Measurements from ENCODE around the gene GOLT1B. TPM values are rescaled to one million over a fixed set of nuclear protein-coding genes. Genes with fewer than 3 reads are reported as not detected.
"Not testable (repeated sequence)": the region's sequence is repeated elsewhere in the genome, so short reads cannot be mapped to it uniquely, and the experiment has no call there.

GOLT1B gene
- total and polyA plus RNA-seq, 12 donors: 12.0 to 25.4 (median 18.8) TPM

- no peak for TF ChIP-seq CTCF (IDR thresholded peaks at IDR 0.05)
- no peak for ATAC-seq
- Histone ChIP-seq H3K27ac (no peak overlapping the region), H3K4me3 (no peak overlapping the region), H3K27me3 (no peaks in the 10 kb centered on the region), H3K9me3 (no peaks in the 10 kb centered on the region), H3K36me3 (peaks cover 3 to 100% (median 44%) of the 10 kb centered on the region in 9 donors), H3K4me1 (no peaks in the 10 kb centered on the region)
- WGBS, 2 donors: 93% methylated on average over 2 of the region's 2 CpGs
- intact Hi-C loops (cut with DNase I): no loop called here
- DNase-seq: no peak
Observed at GRCh38 chr12:21459474-21459873, 42.1 kb upstream of the GOLT1B start.

GRCh38 chr12:21467334-21467733, 34.3 kb upstream of the GOLT1B start:
- WGBS, 2 donors: 90 to 97% methylated on average over 2 of the region's 2 CpGs
- not testable (repeated sequence) for ATAC-seq
- peaks cover 0 to 86% (median 38%) of the 10 kb centered on the region in 9 donors for H3K36me3 ChIP-seq

DNA sequence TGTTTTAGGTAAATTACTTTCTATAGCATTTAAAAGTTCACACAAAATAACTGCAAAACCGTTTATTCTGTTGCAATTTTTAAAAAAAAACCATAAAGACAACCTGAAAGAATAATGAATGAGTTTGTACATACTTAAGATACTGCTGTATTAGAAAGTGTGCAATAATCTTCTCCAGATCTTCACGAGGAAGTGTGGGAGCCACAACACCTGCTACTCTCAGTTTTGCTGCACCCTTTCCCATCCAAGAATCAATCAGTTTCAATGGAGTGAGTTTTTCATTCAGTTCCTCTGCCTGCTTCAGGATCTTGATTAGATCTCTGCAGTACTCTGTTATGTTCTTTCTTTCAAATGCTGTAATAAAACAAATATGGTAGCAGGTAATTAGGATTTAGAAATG, 30.3 kb upstream of the GOLT1B start:
- TF ChIP-seq CTCF (IDR thresholded peaks at IDR 0.05): no peak
- intact Hi-C loops (cut with DNase I): loop anchor here in 1 of 10 donors (10.0 kb wide), 1 partner anchor 994 kb away; no protein-coding TSS in a partner anchor
- WGBS, 2 donors: 72 to 82% methylated on average over 2 of the region's 2 CpGs
- H3K27me3 ChIP-seq: no peaks in the 10 kb centered on the region
- no peaks in the 10 kb centered on the region for H3K4me1 ChIP-seq
- no peak overlapping the region for H3K27ac ChIP-seq
- H3K36me3 ChIP-seq: peaks cover 0 to 98% (median 58%) of the 10 kb centered on the region in 9 donors
- DNase-seq (no peak), ATAC-seq (no peak)
- H3K4me3 ChIP-seq: no peak overlapping the region
- no peaks in the 10 kb centered on the region for H3K9me3 ChIP-seq

More at GRCh38 chr12:21467334-21467733, 34.3 kb upstream of the GOLT1B start:
- H3K4me3 ChIP-seq; DNase-seq; H3K4me1 ChIP-seq; H3K9me3 ChIP-seq; H3K27ac ChIP-seq; H3K27me3 ChIP-seq; intact Hi-C loops (cut with DNase I): not testable (repeated sequence)

DNA sequence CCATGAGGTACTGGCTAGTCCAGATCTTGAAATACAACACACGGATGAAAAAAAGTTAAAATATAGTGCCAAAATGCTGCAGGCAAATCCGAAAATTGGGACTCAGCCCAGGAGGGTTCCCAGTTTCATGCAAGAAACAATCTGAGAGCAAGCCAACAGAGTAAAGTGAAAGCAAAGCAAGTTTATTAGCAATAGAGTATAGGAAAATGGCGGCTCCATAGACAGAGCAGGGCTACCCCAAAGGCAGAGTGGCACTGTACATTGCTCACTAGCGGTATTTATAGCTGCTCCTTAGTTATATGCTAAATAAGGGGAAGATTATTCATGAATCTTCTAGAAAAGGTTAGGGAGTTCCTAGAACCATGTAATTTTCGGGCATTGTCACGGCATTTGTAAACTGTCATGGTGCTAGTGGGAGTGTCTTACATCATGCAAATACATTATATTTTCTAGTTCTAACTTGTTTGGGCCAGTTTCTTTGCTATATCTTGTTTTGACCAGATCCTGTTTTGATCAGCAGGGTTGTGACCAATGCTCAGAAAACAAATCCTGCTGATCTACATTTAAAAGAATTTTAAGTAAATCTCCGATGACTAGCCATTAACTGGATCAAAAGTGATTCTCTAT, 29.3 kb upstream of the GOLT1B start:
- intact Hi-C loops (cut with DNase I): loop anchor here in 1 of 10 donors (10.0 kb wide), 1 partner anchor 992 kb away; no protein-coding TSS in a partner anchor
- TF ChIP-seq CTCF (IDR thresholded peaks at IDR 0.05): no peak
- Histone ChIP-seq H3K9me3 (no peaks in the 10 kb centered on the region), H3K4me1 (no peaks in the 10 kb centered on the region), H3K27ac (no peak overlapping the region), H3K27me3 (no peaks in the 10 kb centered on the region), H3K36me3 (peaks cover 0 to 100% (median 66%) of the 10 kb centered on the region in 9 donors), H3K4me3 (no peak overlapping the region)
- 93 to 96% methylated on average over 7 of the region's 7 CpGs for WGBS, 2 donors
- ATAC-seq (no peak), DNase-seq (no peak)

DNA sequence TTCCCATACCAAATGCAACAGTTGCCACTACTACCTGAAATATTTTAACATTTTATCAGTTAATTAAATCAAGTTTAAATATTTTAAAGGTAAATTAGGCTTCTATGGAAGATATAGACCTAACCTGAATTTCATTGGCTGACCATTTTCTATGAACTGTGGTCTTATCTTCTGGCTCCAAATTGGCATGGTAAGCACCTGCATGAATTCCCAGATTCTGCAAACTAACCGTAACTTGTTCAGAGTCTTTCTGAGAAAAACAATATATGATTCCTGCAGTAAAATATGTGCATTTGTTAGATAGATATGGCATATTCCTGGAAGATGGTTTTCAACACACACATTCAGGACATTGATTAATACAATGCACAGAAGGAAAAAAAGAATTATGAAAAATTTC, 26.0 kb upstream of the GOLT1B start:
- Histone ChIP-seq H3K27me3 (no peaks in the 10 kb centered on the region), H3K9me3 (no peaks in the 10 kb centered on the region), H3K4me1 (no peaks in the 10 kb centered on the region), H3K4me3 (no peak overlapping the region), H3K36me3 (peaks cover 0 to 100% (median 66%) of the 10 kb centered on the region in 9 donors), H3K27ac (no peak overlapping the region)
- 89 to 98% methylated on average over 1 of the region's 1 CpG for WGBS, 2 donors
- intact Hi-C loops (cut with DNase I): loop anchor here in 2 of 10 donors (5.0 to 10.0 kb wide), 2 partner anchors 372 to 989 kb away; no protein-coding TSS in a partner anchor
- ATAC-seq (no peak), DNase-seq (no peak)
- no peak for TF ChIP-seq CTCF (IDR thresholded peaks at IDR 0.05)
